Uterus (tissue), 2 donors: ENCODE data around the gene SLC2A13.

Source experiments
- CTCF ChIP-seq, 4 experiments: fragments of 200-600 bp in 2 of 4; fragments of 450-650 bp in 2 of 4; sonication (generic) in 2 of 4; IDR thresholded peaks; one replicate each; pipeline ENCODE4 v1.5.1; 2016 to 2019; ENCODE audit warnings: antibody characterized with exemption in 4 of 4, mild to moderate bottlenecking in 2 of 4, moderate library complexity in 1 of 4
- POLR2A ChIP-seq, 2 donors: fragments of 450-650 bp; IDR thresholded peaks; one replicate each; pipeline ENCODE4 v1.6.1; 2016; ENCODE audit warnings: antibody characterized with exemption in 2 of 2, mild to moderate bottlenecking in 1 of 2, moderate library complexity in 1 of 2

- TF ChIP-seq CTCF (IDR thresholded peaks at IDR 0.05) (no peak), POLR2A (IDR thresholded peaks at IDR 0.05) (no peak)
These were observed 231.1 kb downstream of the SLC2A13 start for GRCh38 chr12:39874785-39875184.
